Stimulated activated CD4-positive, alpha-beta T cell treated with anti-CD3 and anti-CD28 coated beads, Interleukin-1b, Interleukin-23, amount 100 ng/mL, for 4 hours (primary cell): Measurements from ENCODE around the gene ME2.
"Not testable (repeated sequence)": the region's sequence is repeated elsewhere in the genome, so short reads cannot be mapped to it uniquely, and the experiment has no call there.

ENCODE experiments used
- DNase-seq, 2 donors: peaks; one replicate each; pipeline ENCODE4 v3.0.0-alpha.2; 2020; ENCODE audit warnings: low read depth in 2 of 2

Gene ME2

GRCh38 chr18:50924372-50924771 is 45.5 kb downstream of the ME2 start:
- no peak for DNase-seq

- DNase-seq, result no peak
Observed at GRCh38 chr18:50926521-50926920, 47.6 kb downstream of the ME2 start.

- no peak for DNase-seq
Observed at GRCh38 chr18:50928551-50928950, 49.6 kb downstream of the ME2 start.

- no peak for DNase-seq
Observed at GRCh38 chr18:50933684-50934083, 54.8 kb downstream of the ME2 start.

DNA sequence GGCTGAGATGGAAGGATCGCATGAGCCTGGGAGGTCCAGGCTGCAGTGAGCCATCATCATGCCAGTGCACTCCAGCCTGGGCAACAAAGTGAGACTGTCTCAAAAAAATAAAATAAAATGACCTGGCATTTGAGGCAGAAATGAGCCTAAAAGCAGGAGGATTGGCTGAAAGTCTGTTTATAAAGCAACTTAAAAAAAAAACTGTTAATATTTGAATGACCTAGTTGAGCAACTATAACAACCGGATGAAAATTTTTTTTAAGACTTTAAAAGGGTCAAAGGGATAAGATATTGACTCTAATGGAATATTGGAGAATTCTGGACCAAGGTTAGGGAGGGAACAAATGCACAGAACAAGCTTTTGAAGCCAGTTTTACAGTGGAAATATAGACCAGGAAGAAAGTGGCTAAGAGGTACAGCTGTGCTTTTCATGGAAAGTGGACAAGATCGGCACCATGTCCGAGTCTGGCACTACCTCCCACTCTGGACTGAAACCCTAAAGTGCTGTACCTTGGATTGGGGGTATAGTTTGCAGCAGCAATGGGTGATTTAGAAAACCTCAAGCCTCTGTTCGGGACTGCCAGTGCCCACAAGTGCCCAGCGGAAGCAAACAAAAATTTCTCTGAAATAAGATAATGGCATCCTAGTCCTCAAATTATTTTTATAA is 55.8 kb downstream of the ME2 start:
- DNase-seq, result no peak

- no peak for DNase-seq
Observed at GRCh38 chr18:50935493-50936191, 56.7 kb downstream of the ME2 start.

- DNase-seq, result no peak
Observed at GRCh38 chr18:50937183-50937582, 58.3 kb downstream of the ME2 start.

DNA sequence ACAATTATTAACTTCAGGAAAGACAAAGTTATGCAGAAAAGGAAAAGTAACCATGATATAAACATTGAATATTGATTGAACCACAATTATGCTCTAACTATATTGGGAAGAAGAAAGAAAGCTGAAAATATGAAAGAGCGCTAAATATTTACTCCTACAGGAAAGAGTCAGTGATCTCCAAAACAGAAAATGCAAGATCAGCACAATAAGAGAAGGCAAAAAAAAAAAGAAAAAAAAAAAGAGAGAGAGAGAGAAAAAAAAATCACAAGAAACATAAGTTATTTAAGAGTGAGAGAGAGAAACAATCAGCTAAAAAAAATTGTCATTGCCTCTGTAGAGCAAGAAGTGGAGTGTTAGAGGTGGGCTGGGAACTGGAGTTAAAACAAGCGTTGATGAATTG is 60.0 kb downstream of the ME2 start:
- DNase-seq, result no peak

DNA sequence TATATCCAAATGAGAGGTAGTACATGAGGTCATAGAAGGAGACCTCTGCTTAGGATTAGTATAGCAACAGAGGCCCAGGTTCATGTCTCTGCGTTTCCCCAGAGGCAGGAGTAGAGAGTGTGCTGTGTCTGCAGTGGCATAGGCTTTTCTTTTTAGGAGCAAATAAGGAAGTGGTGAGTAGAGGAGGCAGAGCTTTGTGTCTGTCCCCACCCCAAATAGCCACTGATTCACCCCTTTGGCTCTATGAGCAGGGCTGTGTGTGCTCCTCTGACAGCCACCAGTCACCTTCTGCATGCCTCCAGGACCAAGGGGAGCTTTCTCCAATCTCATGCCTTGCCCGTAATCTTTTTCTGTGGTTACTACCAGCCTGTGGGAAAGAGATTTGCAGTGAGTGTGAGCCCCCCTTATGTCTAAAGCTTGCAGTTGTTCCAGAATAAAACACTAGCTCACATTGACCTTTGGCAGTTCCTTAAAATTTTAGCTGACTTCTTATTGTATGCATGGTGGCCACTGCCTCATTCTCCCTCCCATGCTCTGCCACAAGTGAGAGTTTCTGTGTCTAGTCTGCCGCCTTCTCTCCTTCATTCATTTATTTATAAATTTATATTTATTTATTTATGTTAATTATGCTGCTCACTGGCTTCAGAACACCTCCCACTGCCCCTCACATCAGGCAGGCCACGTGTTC is 65.5 kb downstream of the ME2 start:
- no peak for DNase-seq

GRCh38 chr18:50945918-50946317 is 67.0 kb downstream of the ME2 start:
- not testable (repeated sequence) for DNase-seq

GRCh38 chr18:50947899-50948298 is 69.0 kb downstream of the ME2 start:
- DNase-seq, result no peak

DNA sequence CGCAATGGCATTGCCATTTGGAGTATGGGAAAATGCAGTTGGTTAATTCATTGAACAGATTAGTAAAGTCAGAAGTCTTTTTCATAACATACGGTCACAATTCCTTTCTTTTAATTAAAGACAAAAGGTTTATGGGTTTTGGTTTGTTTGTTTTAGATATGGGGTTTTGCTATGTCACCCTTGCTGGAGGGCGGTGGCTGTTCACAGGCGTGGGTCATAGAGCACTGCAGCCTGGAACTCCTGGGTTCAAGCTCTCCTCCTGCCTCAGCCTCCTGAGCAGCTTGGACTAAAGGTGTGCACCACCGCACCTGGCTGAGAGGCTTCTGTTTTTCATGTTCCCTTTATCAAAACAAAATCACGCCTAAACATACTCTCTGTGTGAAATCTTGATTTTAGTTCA is 70.3 kb downstream of the ME2 start:
- no peak for DNase-seq

DNA sequence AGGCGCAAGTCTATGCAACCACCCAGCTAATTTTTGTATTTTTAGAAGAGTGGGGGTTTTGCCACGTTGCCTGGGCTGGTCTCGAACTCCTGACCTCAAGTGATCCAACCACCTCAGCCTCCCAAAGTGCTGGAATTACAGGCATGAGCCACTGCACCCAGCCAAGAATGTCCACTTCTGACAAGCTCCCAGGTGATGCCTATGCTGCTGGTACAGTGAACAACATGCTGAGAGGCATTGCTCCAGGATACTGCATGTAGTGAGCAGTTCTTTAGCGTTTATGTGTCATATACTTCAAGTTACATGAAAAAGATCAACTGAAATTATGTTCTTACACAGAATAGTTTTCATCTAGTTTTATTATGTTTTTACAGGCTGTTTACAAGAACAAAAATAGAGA is 71.7 kb downstream of the ME2 start:
- no peak for DNase-seq

GRCh38 chr18:50953822-50954221 is 74.9 kb downstream of the ME2 start:
- no peak for DNase-seq

- no peak for DNase-seq
Observed at GRCh38 chr18:50955253-50955652, 76.3 kb downstream of the ME2 start.

- DNase-seq, result no peak
Observed at GRCh38 chr18:50956116-50956515, 77.2 kb downstream of the ME2 start.

DNA sequence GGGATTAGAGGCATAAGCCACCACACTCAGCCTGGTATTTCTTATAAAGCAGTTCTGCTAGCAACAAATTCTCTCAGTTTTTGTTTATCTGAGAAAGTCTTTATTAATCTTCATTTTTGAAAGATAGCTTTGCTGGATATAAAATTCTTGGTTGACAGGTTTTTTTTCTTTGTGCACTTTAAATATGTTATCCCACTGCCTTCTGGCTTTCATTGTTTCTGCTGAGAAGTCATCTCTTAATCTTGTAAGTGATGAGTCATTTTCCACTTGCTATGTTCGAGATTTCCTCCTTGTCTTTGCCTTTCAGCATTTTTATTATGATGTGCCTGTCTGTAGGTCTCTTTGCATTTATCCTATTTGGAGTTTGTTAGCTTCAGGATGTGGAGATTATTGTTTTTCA is 83.1 kb downstream of the ME2 start:
- DNase-seq, result no peak

GRCh38 chr18:50967714-50968661 is 89.1 kb downstream of the ME2 start, which contains the start of gene ELAC1:
Gene ELAC1, plus strand, starts transcription at chr18:50968040. Its CDS starts 6,365 bp downstream, at chr18:50974405.
- peak; percentile 37 to 58 for DNase-seq

DNA sequence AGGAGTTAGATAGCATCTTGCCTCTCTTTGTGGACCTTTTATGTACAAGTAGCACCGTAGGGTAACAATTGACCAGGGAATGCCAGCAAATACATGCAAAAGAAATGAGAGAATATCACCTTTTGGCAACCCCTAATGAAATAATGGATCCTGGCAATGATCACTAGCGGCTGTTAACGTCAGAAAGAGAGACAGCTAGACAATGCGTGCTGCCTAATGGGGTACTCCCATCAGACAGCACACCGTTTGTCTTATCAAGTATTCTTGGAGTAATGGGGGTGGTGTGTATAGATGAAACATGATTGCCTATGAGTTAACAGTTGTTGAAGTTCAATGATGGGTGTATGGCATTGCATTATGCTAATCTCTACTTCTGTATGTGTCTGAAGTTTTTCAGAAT is 90.5 kb downstream of the ME2 start:
- DNase-seq, result no peak

DNA sequence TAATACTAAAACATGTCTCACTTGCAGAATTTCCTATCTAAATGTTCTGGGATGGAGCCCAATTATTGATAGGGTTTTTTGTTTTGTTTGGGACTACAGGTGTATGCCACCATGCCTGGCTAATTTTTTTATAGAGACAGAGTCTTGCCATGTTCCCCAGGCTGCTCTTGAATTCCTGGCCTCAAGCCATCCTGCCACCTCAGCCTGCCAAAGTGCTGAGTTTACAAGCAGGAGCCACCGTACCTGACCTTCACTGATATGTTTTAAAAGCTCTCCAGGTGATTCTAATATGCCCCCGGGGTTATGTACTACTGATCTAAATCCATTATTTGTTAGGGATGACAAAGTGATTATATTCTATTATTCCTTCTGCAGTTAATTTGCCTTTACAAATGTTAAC is 91.1 kb downstream of the ME2 start:
- no peak for DNase-seq

DNA sequence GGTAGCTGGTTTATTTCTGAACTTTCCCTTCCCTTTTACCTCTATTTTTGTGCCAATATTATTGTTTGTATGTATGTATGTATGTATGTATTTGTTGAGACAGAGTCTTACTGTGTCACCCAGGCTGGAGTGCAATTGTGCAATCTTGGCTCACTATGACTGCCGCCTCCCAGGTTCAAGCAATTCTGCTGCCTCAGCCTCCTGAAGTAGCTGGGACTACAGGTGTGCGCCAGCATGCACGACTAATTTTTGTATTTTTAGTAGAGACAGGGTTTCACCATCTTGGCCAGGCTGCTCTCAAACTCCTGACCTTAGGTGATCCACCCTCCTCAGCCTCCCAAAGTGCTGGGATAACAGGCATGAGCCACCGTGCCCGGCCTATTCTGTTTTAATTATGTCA is 93.5 kb downstream of the ME2 start:
- not testable (repeated sequence) for DNase-seq
